Neural cell (in vitro differentiated cells): Measurements from ENCODE around the gene MAML3. TPM values are rescaled to one million over a fixed set of nuclear protein-coding genes. Genes with fewer than 3 reads are reported as not detected.

Source experiments
- H2AFZ ChIP-seq: fragments of 200-600, 300-800 bp; sonication (generic), shearing (Covaris generic); 2 replicates; pipeline ENCODE4 v1.6.0; 2014; ENCODE audit warnings: low read depth, mild to moderate bottlenecking, antibody characterized with exemption, low read length, moderate library complexity
- H3F3A ChIP-seq: fragments of 200-600 bp; shearing (Covaris generic); 2 replicates; pipeline ENCODE4 v1.6.1; 2016; ENCODE audit warnings: mild to moderate bottlenecking, moderate library complexity, mixed read lengths, antibody characterized with exemption, low read length; ENCODE audit not compliant: insufficient read depth, poor library complexity, severe bottlenecking
- H3K27ac ChIP-seq: fragments of 200-600, 300-800 bp; sonication (generic), shearing (Covaris generic); 2 replicates; pipeline ENCODE4 v1.5.1; 2014; ENCODE audit warnings: mild to moderate bottlenecking, low read length, moderate library complexity
- H3K27me3 ChIP-seq: fragments of 300-800, 200-600 bp; sonication (generic), shearing (Covaris generic); 2 replicates; pipeline ENCODE4 v1.6.0; 2014; ENCODE audit warnings: mild to moderate bottlenecking, low read depth, low read length, moderate library complexity; ENCODE audit not compliant: insufficient read depth
- H3K36me3 ChIP-seq: fragments of 300-800, 200-600 bp; sonication (generic), shearing (Covaris generic); 2 replicates; pipeline ENCODE4 v1.5.1; 2014; ENCODE audit warnings: mild to moderate bottlenecking, antibody characterized with exemption, low read length, moderate library complexity; ENCODE audit not compliant: insufficient read depth
- H3K4me2 ChIP-seq: fragments of 300-800, 200-600 bp; sonication (generic), shearing (Covaris generic); 2 replicates; pipeline ENCODE4 v1.6.0; 2014; ENCODE audit warnings: mild to moderate bottlenecking, low read length
- H3K4me3 ChIP-seq: fragments of 300-800, 200-600 bp; sonication (generic), shearing (Covaris generic); 2 replicates; pipeline ENCODE4 v1.5.1; 2014; ENCODE audit warnings: mild to moderate bottlenecking, low read length, moderate library complexity
- H3K79me2 ChIP-seq: fragments of 200-600 bp; shearing (Covaris generic); replicated peaks from 2 replicates; pipeline ENCODE4 v1.6.0; 2014; ENCODE audit warnings: mild to moderate bottlenecking, low read length, moderate library complexity; ENCODE audit not compliant: insufficient read depth
- H3K9ac ChIP-seq: fragments of 300-800, 200-600 bp; sonication (generic), shearing (Covaris generic); 2 replicates; pipeline ENCODE4 v1.6.1; 2016; ENCODE audit warnings: mild to moderate bottlenecking, low read length, mixed read lengths
- H3K9me2 ChIP-seq: fragments of 200-600 bp; shearing (Covaris generic); 2 replicates; pipeline ENCODE4 v1.6.1; 2016; ENCODE audit warnings: mild to moderate bottlenecking, low read length, mixed read lengths; ENCODE audit not compliant: insufficient read depth
- H3K9me3 ChIP-seq: fragments of 200-600, 300-800 bp; sonication (generic), shearing (Covaris generic); 2 replicates; pipeline ENCODE4 v1.6.1; 2016; ENCODE audit warnings: mild to moderate bottlenecking, mixed run types, low read length, moderate library complexity, mixed read lengths
- H4K20me1 ChIP-seq: fragments of 200-600 bp; shearing (Covaris generic); 2 replicates; pipeline ENCODE4 v1.6.1; 2016; ENCODE audit warnings: mild to moderate bottlenecking, mixed run types; ENCODE audit not compliant: insufficient read depth
- EP300 ChIP-seq: fragments of 450-650 bp; conservative IDR thresholded peaks from 2 replicates; pipeline ENCODE4 v1.6.1; 2014; ENCODE audit warnings: antibody characterized with exemption, mild to moderate bottlenecking, moderate library complexity; ENCODE audit not compliant: poor library complexity, severe bottlenecking
- EZH2 ChIP-seq: fragments of 200-600, 300-800 bp; shearing (Covaris generic), sonication (generic); IDR thresholded peaks from 2 replicates; pipeline ENCODE4 v1.6.1; 2014; ENCODE audit warnings: antibody characterized with exemption, low read length, borderline replicate concordance, mild to moderate bottlenecking; ENCODE audit not compliant: insufficient read depth, poor library complexity, severe bottlenecking
- MXI1 ChIP-seq: fragments of 450-650 bp; conservative IDR thresholded peaks from 2 replicates; pipeline ENCODE4 v1.6.1; 2014; ENCODE audit warnings: antibody characterized with exemption, mild to moderate bottlenecking; ENCODE audit not compliant: poor library complexity, severe bottlenecking
- POLR2AphosphoS5 ChIP-seq: IDR thresholded peaks from 2 replicates; pipeline ENCODE4 v1.6.1; 2012
- RAD21 ChIP-seq: fragments of 450-650 bp; conservative IDR thresholded peaks from 2 replicates; pipeline ENCODE4 v1.6.1; 2014; ENCODE audit warnings: antibody characterized with exemption, mild to moderate bottlenecking, moderate library complexity
- REST ChIP-seq: IDR thresholded peaks from 2 replicates; pipeline ENCODE4 v1.6.1; 2012; ENCODE audit warnings: borderline replicate concordance
- SMC3 ChIP-seq: fragments of 450-650 bp; conservative IDR thresholded peaks from 2 replicates; pipeline ENCODE4 v1.6.1; 2014; ENCODE audit warnings: antibody characterized with exemption, mild to moderate bottlenecking, moderate library complexity; ENCODE audit not compliant: poor library complexity
- TAF1 ChIP-seq: IDR thresholded peaks from 2 replicates; pipeline ENCODE4 v1.6.1; 2012; ENCODE audit warnings: low read depth
- polyA plus RNA-seq: library from polyadenylated mRNA; depleted of rRNA; stranded (reverse); fragments of >200 nt; gene quantifications from 2 replicates; pipeline ENCODE4 v1.2.3, GENCODE V29; 2014
- TF ChIP-seq, protein P1 (sequence below): fragments of 450-650 bp; IDR thresholded peaks from 2 replicates; pipeline ENCODE4 v1.5.1; 2014; ENCODE audit warnings: antibody characterized with exemption, mild to moderate bottlenecking, moderate library complexity; ENCODE audit not compliant: poor library complexity, severe bottlenecking

MAML3 gene
- polyA plus RNA-seq, 1 donor from 2014 or later, result 10.2 TPM

DNA sequence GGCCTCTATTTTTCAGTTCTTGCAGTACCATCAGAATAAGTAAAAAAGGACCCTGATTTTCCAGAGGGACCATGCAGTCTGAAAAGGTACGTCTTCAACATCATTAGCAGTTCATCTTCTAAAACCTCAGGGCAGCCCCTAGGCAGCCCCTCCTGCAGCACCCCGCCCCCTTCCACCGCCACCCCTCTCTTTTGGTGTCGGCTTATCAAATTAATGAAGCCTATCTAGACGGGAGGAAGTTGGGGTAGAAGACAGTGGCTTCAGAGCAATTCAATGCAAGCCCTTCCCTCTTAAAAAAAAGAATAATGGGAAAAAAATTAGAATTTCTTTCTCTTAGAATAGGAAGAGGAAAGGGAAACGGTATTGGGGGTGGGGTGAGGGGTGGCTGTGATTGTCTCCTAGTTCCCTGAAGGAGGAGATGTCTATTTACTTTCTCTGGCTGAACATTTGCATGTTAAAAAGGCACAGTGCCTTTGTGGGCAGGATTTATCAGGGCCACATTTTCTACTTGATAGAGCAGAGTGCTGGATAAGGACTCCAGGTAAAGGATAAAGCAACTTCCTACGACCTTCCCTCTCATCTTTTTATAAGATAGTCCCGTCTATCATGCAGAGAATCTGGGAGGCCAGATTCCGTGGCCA lies 329.0 kb downstream of the MAML3 start:
- Histone ChIP-seq H3F3A (peaks cover 14% of the 10 kb centered on the region), H3K27me3 (no peaks in the 10 kb centered on the region), H3K4me2 (no peak overlapping the region), H3K79me2 (peaks cover 5% of the 10 kb centered on the region), H4K20me1 (no peaks in the 10 kb centered on the region), H3K9me2 (no peaks in the 10 kb centered on the region), H3K36me3 (no peaks in the 10 kb centered on the region), H3K9ac (peak overlapping the region; percentile 46), H2AFZ (no peak overlapping the region), H3K4me3 (peak overlapping the region; percentile 20), H3K27ac (peak overlapping the region; percentile 71), H3K9me3 (no peaks in the 10 kb centered on the region)
- no peak for TF ChIP-seq POLR2AphosphoS5
- TF ChIP-seq EP300, result no peak
- peak; percentile 25 for TF ChIP-seq SMC3
- no peak for TF ChIP-seq TAF1
- TF ChIP-seq MXI1, result no peak

DNA sequence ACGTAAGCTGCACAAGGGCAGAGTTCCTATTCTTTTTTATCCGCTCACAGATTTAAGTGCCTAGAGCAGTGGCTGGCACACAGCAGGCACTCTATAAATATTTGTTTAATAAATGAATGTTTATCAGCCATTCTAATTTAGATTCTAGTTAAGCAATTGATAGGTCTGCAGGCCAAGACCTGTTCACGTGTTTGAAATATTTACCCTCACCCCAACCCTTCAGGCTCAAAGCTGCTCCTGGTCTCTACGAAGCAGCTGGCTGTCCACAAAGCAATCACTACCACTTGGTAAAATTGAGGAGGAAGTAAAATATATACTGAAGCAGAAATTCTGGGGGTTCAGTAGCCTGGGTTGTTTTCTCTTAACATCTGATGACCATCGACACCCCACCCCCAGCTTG lies 330.2 kb downstream of the MAML3 start:
- Histone ChIP-seq H3K9me2 (no peaks in the 10 kb centered on the region), H3K79me2 (peaks cover 5% of the 10 kb centered on the region), H3K4me3 (no peak overlapping the region), H3F3A (peaks cover 10% of the 10 kb centered on the region), H3K9ac (peak overlapping the region; percentile 15), H3K36me3 (no peaks in the 10 kb centered on the region), H2AFZ (no peak overlapping the region), H4K20me1 (no peaks in the 10 kb centered on the region), H3K4me2 (no peak overlapping the region), H3K27ac (peak overlapping the region; percentile 71), H3K9me3 (no peaks in the 10 kb centered on the region), H3K27me3 (no peaks in the 10 kb centered on the region)
- TF ChIP-seq, protein P1, sequence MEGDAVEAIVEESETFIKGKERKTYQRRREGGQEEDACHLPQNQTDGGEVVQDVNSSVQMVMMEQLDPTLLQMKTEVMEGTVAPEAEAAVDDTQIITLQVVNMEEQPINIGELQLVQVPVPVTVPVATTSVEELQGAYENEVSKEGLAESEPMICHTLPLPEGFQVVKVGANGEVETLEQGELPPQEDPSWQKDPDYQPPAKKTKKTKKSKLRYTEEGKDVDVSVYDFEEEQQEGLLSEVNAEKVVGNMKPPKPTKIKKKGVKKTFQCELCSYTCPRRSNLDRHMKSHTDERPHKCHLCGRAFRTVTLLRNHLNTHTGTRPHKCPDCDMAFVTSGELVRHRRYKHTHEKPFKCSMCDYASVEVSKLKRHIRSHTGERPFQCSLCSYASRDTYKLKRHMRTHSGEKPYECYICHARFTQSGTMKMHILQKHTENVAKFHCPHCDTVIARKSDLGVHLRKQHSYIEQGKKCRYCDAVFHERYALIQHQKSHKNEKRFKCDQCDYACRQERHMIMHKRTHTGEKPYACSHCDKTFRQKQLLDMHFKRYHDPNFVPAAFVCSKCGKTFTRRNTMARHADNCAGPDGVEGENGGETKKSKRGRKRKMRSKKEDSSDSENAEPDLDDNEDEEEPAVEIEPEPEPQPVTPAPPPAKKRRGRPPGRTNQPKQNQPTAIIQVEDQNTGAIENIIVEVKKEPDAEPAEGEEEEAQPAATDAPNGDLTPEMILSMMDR, result no peak
- TF ChIP-seq EP300 (no peak), RAD21 (no peak), MXI1 (no peak), EZH2 (no peak), REST (no peak), TAF1 (no peak), POLR2AphosphoS5 (no peak), SMC3 (no peak)
